GM18499 (cell line): ENCODE measurements around the gene C11orf98.
"Not testable (repeated sequence)": the region's sequence is repeated elsewhere in the genome, so short reads cannot be mapped to it uniquely, and the experiment has no call there.

Source experiments
- ATAC-seq: cut with Tn5 transposase; IDR thresholded peaks from one replicate; pipeline ENCODE4 v1.9.1; 2021; ENCODE audit warnings: moderate number of reproducible peaks; ENCODE audit not compliant: insufficient read depth, unreplicated experiment

The C11orf98 gene

DNA sequence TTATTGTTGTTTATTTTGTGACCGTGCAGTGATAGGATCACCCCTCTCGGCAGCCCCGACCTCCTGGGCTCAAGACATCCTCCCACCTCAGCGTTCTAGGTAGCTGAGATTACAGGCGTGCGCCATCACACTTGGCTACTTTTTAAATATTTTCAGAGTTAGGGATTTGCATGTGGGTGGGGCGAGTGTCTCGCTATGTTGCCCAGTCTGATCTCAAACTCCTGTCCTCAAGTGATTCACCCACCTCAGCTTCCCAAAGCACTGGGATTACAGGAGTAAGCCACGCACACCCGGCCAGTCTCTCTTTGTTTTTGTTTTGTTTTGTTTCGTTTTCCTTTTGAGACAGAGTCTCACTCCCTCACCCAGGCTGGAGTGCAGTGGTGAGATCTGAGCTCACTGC is 10.7 kb downstream of the C11orf98 start:
- no peak for ATAC-seq

DNA sequence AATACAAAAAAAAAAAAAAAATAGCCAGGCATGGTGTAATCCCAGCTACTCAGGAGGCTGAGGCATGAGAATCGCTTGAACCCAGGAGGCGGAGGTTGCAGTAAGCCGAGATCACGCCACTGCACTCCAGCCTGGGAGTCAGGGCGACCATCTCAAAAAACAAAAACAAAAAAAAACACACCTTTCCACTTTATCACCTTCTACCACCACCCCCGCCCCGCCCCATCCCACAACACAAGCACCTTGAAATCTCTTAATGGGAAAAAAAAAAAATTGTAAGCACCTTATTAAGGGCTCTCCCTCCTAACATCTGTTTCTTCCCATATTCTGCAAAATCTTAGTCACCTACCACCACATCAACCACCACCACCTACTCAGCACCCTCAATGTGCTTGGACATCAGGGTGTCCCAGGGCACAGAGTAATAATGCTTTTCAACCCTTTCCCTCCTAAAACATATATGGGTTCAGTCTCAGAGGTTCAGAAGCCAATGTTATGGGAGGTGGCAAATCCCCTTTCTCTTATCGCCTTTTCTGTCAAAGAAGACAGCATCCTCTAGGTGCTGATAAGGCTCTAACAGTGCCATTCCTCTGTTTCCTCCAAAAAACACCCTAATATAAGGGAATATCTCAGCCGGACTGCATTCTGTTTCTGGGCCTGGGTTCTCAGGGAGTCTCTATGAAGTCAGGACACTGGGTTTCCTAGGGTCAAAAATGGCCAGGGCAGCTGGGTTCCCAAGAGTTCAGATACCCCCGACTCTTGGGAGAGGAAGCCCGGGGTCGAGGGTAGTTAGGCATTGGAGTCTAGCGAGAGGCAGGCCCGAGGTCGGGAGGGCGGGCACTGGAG is 12.6 kb downstream of the C11orf98 start:
- no peak for ATAC-seq

DNA sequence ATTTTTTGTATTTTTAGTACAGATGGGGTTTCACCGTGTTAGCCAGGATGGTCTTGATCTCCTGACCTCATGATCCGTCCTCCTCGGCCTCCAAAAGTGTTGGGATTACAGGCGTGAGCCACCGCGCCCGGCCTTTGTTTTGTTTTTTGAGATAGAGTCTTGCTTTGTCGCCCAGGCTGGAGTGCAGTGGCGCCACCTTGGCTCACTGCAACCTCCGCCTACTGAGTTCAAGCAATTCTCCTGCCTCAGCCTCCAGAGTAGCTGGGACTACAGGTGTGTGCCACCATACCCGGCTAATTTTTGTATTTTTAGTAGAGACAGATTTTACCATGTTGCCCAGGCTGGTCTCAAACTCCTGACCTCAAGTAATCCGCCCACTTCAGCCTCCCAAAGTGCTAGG is 14.7 kb downstream of the C11orf98 start:
- ATAC-seq: not testable (repeated sequence)

DNA sequence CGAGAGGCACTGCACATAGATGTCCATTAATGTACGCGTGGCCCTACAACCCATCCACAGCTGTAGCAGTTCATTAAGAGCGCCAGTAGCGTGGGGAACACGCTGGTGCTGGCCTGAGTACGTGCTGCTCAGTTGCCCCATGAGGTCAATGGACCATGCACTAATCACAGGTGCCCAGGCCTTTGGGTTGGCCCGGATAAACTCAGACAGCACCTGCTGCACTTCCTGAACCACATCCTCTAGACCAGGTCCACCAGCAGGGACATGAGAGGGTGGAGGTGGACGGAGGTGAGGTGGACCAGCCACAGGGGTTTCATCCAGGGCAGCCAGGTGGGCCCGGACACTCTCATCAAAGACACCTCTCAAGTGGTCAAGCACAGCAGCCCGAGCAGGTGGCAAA is 15.5 kb downstream of the C11orf98 start:
- ATAC-seq: no peak

DNA sequence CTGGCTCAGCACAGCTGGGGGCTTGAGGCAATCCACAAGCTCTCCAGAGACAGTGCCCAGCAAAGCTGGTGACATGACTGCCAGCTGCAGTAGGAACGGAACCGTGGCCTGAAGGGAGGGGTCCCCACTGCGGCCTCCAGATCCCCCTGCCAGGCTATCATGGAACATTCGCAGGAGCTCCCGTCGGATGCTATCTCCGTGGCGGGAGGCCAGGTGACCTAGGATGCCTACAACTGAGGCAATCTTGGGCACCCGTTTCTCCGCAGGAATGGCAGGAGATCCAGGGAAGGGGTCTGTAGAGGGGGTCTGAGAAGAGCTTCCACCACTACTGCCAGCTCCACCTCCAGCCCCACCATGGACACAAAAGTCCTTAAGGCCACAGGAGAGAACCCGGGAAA is 16.0 kb downstream of the C11orf98 start:
- ATAC-seq: no peak

DNA sequence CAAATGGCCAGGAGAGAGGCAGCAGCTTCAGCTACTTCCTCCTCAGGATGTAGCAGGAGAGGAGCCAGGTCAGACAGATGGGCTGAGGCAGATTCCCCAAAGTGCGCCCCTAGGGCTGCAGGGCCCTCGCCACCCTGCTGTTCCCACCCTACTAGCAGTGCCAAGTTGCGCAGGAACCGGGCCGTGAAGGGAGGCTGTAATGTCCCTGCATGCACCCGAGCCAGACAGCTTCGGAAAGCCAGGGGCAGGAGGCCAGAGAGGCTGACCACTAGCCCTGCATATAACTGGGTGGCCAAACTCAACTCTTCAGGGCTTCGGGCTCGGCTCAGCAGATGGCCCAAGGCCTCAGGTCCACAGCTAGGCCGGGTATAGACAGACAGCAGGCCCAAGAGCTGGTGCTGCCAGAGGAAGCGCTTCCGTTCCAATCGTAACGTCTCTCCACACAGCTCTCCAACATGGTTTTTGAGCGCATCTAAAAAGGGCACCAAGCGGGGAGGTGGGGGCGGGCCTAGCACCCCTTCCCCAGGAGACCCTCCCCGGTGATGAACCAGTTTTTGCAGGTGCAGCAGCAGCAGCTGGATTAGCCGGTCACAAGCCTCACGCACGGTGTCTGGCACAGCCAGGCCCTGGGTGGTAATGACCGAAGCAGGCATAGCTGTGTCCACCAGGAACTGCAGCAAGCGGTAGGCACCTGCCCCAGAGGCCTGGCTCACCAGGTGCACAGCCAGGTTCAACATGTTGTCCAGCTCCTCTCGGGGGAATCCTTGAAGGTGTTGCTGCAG is 16.6 kb downstream of the C11orf98 start:
- no peak for ATAC-seq

DNA sequence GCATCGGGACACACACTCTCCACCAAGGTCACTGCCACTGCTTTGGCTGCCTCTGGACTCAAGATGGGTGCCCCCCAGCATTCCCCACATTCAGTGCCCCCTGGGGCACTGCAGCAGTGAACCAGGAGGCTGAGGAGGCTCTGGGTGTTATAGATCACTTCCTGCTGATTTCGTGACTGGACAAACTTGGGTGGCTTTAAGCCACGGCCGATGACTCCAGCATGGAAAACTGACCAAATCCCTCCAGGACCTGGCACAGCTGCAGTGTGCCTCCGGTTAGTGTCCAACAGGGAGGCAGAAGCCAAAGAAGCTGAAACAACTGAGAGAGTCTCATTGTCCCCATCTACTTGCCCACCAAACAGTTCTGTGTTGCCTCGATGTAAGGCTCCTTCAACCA is 17.4 kb downstream of the C11orf98 start:
- ATAC-seq: no peak

DNA sequence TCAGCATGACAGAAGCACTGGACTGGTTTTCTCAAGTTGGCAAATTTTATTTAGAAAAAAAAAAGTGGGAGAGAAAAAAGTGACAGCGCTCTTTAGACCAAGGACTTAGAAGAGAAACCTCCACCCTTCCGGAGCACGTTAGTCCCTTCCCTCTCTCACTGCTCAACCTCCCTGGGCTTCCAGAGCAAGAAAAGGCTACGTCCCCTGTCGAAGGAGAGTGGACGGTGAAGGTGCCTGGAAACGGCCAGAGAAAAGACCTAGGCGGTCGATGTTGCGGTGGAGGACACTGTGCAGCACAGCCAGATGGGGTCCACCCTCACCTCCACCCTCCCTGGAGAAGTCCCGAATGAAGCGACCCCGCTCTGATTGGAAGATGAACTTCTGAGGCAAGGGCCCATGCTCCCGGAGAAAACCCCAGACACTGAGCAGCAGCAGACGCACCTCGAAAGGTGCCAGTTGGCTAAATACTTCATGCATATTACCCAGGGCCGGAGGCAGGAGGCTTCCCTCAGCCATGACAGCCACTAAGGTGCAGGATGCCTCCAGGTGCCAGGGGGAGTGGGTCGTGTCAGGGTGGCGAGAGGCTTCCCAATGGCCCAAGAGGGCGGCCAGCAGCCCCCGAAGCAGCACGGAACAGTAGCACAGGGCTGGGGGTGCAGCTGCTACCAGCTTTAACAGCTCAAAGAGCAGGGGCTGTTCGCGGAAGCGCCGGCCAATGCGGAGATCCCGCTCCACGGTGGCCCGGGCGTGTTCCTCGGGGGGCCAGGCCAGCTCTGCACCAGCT is 18.0 kb downstream of the C11orf98 start:
- no peak for ATAC-seq

DNA sequence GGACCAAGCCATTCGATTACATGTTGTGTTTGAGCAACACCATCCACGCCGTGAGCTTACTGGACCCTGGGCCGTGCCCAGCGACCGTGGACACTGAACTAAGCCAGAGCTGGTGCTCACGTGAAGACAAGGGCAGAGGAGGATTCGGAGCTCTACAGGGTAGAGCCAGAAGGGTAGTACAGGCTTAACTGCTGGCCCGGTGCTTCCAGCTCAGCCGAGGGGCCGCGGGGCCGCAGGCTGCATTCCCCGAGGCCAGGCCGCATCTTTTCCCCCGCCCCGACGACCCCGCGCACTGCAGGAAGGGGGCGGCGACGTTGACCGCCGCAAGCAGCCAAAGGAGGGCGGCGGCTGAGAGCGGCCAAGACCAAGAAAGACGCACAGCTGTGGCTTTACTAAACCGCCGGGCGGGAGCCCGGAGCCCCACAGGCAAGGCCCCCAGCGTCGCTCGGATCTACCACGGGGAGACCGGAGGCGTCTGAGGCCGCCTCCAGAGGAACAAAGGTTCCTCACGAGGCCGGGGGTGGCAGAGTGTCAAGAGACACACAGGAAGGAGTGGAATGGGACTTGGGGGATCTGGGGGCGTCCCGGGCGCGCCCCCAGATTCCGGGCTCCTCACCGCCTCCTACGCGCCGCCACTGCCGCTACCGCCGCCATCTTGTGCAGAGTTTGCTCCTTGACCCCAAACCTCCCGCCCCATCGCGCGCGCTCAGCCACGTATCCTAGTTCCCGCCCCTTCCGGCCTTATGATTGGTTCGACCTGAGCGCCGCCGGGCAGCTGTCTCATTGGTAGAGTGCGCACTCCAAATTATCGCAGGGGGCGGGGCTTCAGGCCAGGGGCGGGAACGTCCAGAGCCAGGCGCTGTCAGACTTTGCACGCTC is 18.8 kb downstream of the C11orf98 start, which contains the start of gene GANAB:
Gene GANAB, minus strand, starts transcription at position 668 of the 879 bp plus-strand sequence. Its CDS starts 14 bp downstream, at position 654.
- peak; percentile 75 for ATAC-seq

DNA sequence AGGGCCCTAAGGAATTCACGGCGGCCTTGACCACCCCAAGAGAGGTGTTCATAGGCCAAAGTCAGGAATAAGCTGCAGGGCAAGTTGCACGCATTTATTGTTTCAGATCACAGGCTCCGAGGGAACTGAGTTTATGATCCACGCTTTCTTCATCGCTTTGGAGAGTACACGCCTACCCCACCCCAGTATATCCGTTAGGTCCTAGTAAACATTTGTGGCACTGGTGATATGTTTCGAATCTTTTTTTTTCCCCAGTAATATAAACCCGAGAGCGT is 19.4 kb downstream of the C11orf98 start:
- ATAC-seq: no peak

DNA sequence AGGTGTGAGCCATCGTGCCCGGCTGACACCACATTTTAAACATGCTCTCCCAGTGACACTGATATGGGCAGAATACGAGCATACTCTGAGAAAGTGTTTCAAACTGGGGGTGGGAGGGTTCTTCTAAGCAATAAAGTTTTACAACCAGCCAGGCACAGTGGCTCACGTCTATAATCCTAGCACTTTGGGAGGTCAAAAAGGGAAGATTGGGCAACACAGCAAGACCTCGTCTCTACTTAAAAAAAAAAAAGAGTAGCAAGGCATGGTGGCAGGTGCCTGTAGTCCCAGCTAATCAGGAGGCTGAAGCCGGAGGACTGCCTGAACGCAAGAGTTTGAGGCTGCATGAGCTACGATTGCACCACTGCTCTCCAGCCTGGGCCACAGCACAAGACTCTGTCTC is 20.8 kb downstream of the C11orf98 start:
- no peak for ATAC-seq

DNA sequence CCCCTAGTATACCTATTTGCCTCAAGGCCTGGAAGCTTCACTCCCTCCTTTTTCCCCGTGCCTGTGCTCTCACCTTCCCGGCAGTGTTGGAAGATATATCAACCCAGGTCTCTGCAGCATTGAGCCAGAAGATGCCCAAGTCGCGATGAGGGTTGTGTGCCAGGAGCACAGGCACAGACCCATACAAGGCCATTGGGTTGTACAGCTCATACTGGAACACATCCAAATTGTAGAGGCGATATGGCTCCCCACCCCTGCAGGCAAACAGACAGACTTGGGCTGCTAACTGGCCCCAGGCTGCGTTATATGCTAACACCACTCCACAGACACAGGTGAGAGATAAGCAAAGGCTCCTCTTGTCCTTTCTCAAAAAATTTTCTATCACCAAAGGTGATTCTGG is 32.5 kb downstream of the C11orf98 start:
- ATAC-seq: no peak

DNA sequence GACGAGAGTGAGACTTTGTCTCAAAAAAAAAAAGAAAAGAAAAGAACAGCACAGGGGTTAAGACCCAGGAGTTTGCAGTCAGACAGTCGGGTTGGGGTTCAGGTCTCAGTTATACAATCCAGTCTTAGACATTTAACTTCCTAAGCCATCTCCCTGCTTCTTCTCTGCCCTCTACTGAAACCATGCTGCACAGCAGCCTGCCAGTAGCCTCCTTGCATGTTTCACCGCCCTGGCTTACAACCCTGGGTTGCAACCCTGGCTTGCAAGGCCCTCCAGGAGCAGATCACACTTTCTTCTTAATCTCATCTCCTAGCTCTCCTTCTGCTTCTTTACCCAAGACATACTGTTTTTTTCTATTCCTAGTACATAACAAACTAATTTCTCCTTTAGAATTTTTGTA is 37.3 kb downstream of the C11orf98 start:
- no peak for ATAC-seq

DNA sequence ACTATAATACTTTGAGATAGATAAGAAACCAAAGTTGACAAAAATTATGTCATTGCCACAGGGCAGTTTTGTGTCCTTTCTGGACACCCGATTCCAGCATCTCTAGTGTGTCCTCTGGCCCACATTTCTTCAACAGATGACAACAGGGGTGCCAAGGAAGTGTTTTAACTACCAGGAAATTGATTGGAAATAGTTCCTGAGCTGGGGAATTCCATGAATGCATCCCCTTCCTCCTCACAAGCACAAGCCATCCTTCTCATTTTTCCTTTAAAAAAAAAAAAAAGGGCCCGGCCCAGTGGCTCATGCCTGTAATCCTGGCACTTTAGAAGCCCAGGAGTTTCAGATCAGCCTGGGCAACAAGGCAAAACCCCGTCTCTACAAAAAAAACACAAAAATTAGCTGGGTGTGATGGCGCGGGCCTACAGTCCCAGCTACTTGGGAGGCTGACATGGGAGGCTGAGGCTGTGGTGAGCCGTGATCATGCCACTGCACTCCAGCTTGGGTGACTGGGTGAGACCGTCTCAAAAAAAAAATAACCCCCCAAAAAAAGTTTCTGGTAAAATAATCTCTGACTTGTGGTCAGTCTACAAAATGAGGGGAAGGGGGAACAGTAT is 42.4 kb downstream of the C11orf98 start:
- ATAC-seq: no peak

DNA sequence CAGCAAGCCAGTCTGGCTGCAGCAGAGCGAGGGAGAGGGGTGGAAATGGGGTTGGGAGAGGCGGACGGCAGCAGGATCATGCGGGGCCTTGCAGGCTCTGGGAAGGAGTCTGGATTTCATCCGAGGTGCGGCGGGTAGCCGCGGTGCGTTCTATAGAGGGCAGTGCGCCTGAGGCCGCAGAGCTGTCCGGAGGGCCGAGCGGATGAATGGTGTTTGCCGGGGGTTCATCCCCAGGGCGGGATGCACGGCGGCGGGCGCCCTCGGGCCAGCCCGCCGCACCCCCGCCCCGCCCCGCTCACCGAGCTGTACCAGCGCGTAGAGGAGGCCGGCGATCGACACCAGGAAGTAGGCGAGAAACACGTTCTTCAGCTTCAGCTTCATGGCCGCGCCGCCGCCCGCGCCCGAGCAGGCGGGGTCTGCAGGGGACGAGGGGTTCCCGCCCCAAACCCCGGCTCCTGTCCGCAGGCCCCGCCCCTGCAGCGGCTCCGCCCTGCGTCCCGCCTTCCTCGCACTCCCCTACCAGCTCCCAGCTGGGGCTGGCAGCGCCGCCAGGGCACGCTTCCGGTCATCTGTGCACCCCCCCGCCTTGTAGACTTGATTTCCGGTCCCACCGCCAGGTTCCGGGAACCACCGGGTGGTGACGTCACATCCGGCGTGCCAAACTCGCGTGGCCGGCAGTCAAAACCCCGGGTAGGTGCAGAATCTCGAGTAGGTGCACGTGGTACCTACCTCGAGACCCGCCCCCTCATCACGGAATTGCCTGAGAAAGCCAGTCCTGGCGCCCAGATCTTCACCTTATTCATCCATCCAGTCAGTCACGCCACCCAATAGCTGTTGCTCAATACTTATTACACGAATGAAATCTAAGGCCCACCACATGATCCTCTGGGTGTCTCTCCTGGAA is 43.2 kb downstream of the C11orf98 start, which contains the start of gene B3GAT3:
Gene B3GAT3, minus strand, starts transcription at position 420 of the 904 bp plus-strand sequence. Its CDS starts 39 bp downstream, at position 381.
- ATAC-seq: peak; percentile 85

DNA sequence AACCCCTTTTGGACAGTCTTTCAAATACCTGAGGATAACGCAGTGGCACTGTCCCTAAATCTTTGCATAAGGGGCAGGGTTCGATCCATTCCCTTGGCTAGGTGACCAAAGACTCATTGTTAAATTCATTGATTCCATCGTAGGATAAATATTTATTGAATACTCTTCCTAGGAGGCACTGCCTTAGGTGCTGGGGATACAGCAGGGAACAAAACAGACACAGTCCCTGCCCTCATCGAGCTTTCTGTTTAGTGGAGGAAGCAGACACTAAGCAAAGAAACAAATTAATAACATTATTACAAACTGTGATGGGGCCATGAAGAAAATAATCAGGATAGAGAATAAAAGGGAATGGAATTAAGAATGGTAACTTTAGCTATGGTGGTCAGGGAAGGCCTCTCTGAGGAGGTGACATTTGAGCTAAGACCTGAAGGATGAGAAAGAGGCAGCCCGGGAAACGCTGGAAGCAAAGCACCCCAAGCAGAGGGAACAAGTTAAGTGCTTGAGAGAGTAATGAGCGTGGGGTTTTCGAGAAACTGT is 43.9 kb downstream of the C11orf98 start:
- no peak for ATAC-seq

DNA sequence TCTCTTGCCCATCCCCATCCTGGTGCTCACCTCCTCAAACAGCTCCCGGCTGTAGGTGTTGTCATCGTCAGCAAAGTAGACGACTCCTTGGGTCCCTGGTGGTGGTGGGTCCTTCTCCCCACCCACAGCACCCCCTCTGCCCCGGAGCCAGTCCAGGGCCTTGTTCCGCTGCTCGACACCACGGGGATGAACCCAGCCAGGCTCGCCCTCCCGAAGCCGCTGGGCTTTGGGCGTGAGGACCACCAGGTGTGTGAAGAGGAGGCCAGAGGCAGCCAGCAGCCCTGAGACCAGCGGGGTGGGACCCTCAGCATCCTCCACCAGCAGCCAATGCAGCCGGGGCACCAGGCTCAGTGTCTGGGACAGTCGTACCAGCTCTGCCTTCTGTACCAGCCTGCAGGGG is 48.1 kb downstream of the C11orf98 start:
- ATAC-seq: not testable (repeated sequence)

DNA sequence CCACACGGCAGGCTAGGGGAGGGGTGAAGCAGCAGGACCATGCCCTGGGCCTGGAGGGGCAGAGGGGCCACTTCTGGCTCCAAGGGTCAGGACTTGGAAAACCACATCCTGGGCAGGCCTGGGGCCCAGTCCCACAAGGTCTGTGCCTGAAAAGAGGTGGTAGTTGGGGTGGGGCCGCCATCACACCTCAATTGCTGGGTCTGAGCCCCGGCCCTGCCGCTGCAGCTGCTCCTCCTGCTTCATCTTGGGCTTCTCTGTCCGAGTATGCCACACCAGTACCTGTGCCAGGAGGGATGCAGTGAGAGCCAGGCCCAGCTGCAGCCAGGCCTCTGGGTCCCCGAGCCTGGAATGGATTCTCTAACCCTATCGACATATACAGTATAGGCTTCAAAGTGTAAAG is 49.5 kb downstream of the C11orf98 start:
- ATAC-seq: no peak
